H1 (cell line): ENCODE results near the gene FSD1. TPM values are rescaled to one million over a fixed set of nuclear protein-coding genes. Genes with fewer than 3 reads are reported as not detected.

Experiments used
- CTCF ChIA-PET: fragments of 300-600 bp; sonication (Branson Sonifier 250); formaldehyde crosslinking; loops from one replicate; lab custom pipeline; 2021; ENCODE audit not compliant: partially characterized antibody; lab: Charles Lee
- POLR2A ChIA-PET: fragments of 300-600 bp; sonication (Branson Sonifier 250); formaldehyde crosslinking; loops from one replicate; lab custom pipeline; 2021; ENCODE audit warnings: inconsistent platforms; ENCODE audit not compliant: partially characterized antibody; lab: Charles Lee
- DNase-seq, 2 experiments: peaks; one replicate each; pipeline versions ENCODE4 v3.0.0 to v3.0.0-alpha.2; 2010 to 2022; ENCODE audit warnings: low spot score in 2 of 2, low read depth in 1 of 2, mixed read lengths in 1 of 2
- FAIRE-seq: peaks from 2 replicates; lab custom pipeline; 2011; peaks lifted over from hg19 to GRCh38; lab: Jason Lieb, UNC
- H2AFZ ChIP-seq: 2 replicates; pipeline ENCODE4 v1.8.1; 2012; ENCODE audit warnings: low read length, inconsistent platforms
- H2AK5ac ChIP-seq: 2 replicates; pipeline ENCODE4 v1.6.1; 2013; ENCODE audit warnings: low read depth, low read length
- H2BK120ac ChIP-seq: replicated peaks from 2 replicates; pipeline ENCODE3; 2013; ENCODE audit warnings: low read depth, low read length, inconsistent platforms
- H2BK12ac ChIP-seq: 2 replicates; pipeline ENCODE4 v1.6.1; 2013; ENCODE audit warnings: low read depth, low read length
- H2BK15ac ChIP-seq: 2 replicates; pipeline ENCODE4 v1.6.1; 2013; ENCODE audit warnings: low read length
- H2BK20ac ChIP-seq: 2 replicates; pipeline ENCODE4 v1.6.1; 2013; ENCODE audit warnings: low read length
- H2BK5ac ChIP-seq: 2 replicates; pipeline ENCODE4 v1.6.1; 2013; ENCODE audit warnings: low read depth, low read length
- H3K14ac ChIP-seq: 2 replicates; pipeline ENCODE4 v1.6.1; 2013; ENCODE audit warnings: inconsistent platforms; ENCODE audit not compliant: insufficient read length
- H3K18ac ChIP-seq: 2 replicates; pipeline ENCODE4 v1.6.1; 2013; ENCODE audit warnings: low read length; ENCODE audit errors: extremely low read depth
- H3K23ac ChIP-seq: 2 replicates; pipeline ENCODE4 v1.6.1; 2013; ENCODE audit warnings: inconsistent platforms; ENCODE audit not compliant: insufficient read length
- H3K23me2 ChIP-seq: 2 replicates; pipeline ENCODE4 v1.6.1; 2013; ENCODE audit warnings: low read depth, low read length
- H3K27ac ChIP-seq: 2 replicates; pipeline ENCODE4 v1.6.1; 2011; ENCODE audit warnings: low read depth, low read length, inconsistent platforms
- H3K27me3 ChIP-seq, 4 experiments: replicated peaks in 1 of 4; 1 replicate in 1 of 4; 2 replicates in 3 of 4; pipeline versions ENCODE4 v1.6.1 to v1.8.1; 2011 to 2013; ENCODE audit warnings: low read length in 3 of 4, mild to moderate bottlenecking in 3 of 4, inconsistent platforms in 2 of 4, mixed read lengths in 2 of 4, moderate library complexity in 1 of 4; ENCODE audit not compliant: control insufficient read depth in 3 of 4, insufficient read depth in 3 of 4; ENCODE audit errors: extremely low read depth in 1 of 4
- H3K36me3 ChIP-seq, 4 experiments: 2 replicates each; pipeline versions ENCODE4 v1.6.1 to v1.8.1; 2011 to 2013; ENCODE audit warnings: mild to moderate bottlenecking in 4 of 4, low read length in 3 of 4, moderate library complexity in 2 of 4, control low read depth in 1 of 4, inconsistent platforms in 1 of 4; ENCODE audit not compliant: insufficient read depth in 4 of 4, control insufficient read depth in 2 of 4
- H3K4ac ChIP-seq: replicated peaks from 2 replicates; pipeline ENCODE3; 2013; ENCODE audit warnings: low read length, low read depth, mixed read lengths, inconsistent platforms; ENCODE audit not compliant: insufficient read length
- H3K4me1 ChIP-seq, 4 experiments: replicated peaks in 1 of 4; 1 replicate in 1 of 4; 2 replicates in 3 of 4; pipeline versions ENCODE4 v1.6.1 to v1.8.1; 2011 to 2013; ENCODE audit warnings: low read length in 3 of 4, inconsistent platforms in 2 of 4, mixed read lengths in 1 of 4; ENCODE audit not compliant: insufficient read depth in 4 of 4, control insufficient read depth in 3 of 4
- H3K4me2 ChIP-seq, 2 experiments: 2 replicates each; pipeline versions ENCODE4 v1.6.1 to v1.8.1; 2011 to 2013; ENCODE audit warnings: low read depth in 2 of 2, low read length in 2 of 2, control low read depth in 1 of 2, inconsistent platforms in 1 of 2, mild to moderate bottlenecking in 1 of 2; ENCODE audit not compliant: insufficient read depth in 1 of 2
- H3K4me3 ChIP-seq, 4 experiments: fragments of 200-600, 300-600 bp in 1 of 4; sonication (generic), shearing (Covaris generic), sonication (Bioruptor Twin) in 1 of 4; 2 replicates each; pipeline versions ENCODE4 v1.5.1 to v1.8.1; 2011 to 2016; ENCODE audit warnings: low read length in 4 of 4, low read depth in 3 of 4, control low read depth in 2 of 4, inconsistent platforms in 2 of 4, mild to moderate bottlenecking in 2 of 4, mixed read lengths in 1 of 4, moderate library complexity in 1 of 4; ENCODE audit not compliant: insufficient read depth in 2 of 4; ENCODE audit errors: extremely low read depth in 1 of 4
- H3K56ac ChIP-seq: replicated peaks from 2 replicates; pipeline ENCODE3; 2013; ENCODE audit warnings: low read depth, mild to moderate bottlenecking, mixed read lengths, low read length, inconsistent platforms; ENCODE audit not compliant: insufficient read length
- H3K79me1 ChIP-seq: 2 replicates; pipeline ENCODE4 v1.6.1; 2013; ENCODE audit warnings: low read depth, low read length, control low read depth
- H3K79me2 ChIP-seq, 2 experiments: 2 replicates each; pipeline versions ENCODE4 v1.6.1 to v1.8.1; 2012 to 2013; ENCODE audit warnings: low read length in 2 of 2, mild to moderate bottlenecking in 2 of 2, inconsistent platforms in 1 of 2; ENCODE audit not compliant: insufficient read depth in 2 of 2, control insufficient read depth in 1 of 2
- H3K9ac ChIP-seq, 4 experiments: replicated peaks in 1 of 4; 1 replicate in 1 of 4; 2 replicates in 3 of 4; pipeline versions ENCODE4 v1.6.1 to v1.8.1; 2011 to 2013; ENCODE audit warnings: low read depth in 3 of 4, low read length in 3 of 4, control low read depth in 2 of 4, mild to moderate bottlenecking in 2 of 4, moderate library complexity in 2 of 4, inconsistent platforms in 1 of 4; ENCODE audit errors: extremely low read depth in 1 of 4
- H3K9me3 ChIP-seq, 2 experiments: 2 replicates each; pipeline versions ENCODE4 v1.6.1 to v1.8.1; 2012 to 2013; ENCODE audit warnings: mild to moderate bottlenecking in 2 of 2, moderate library complexity in 2 of 2, control low read depth in 1 of 2, inconsistent platforms in 1 of 2, low read depth in 1 of 2, low read length in 1 of 2, mixed read lengths in 1 of 2; ENCODE audit not compliant: insufficient read depth in 2 of 2
- H4K20me1 ChIP-seq, 2 experiments: replicated peaks in 1 of 2; 2 replicates each; pipeline versions ENCODE3 to v1.8.1; 2011 to 2013; ENCODE audit warnings: inconsistent platforms in 2 of 2, low read length in 2 of 2, mild to moderate bottlenecking in 1 of 2; ENCODE audit not compliant: insufficient read depth in 2 of 2, control insufficient read depth in 1 of 2
- H4K5ac ChIP-seq: 2 replicates; pipeline ENCODE4 v1.6.1; 2013; ENCODE audit warnings: low read length, low read depth, mixed read lengths, inconsistent platforms; ENCODE audit not compliant: insufficient read length
- H4K8ac ChIP-seq: 2 replicates; pipeline ENCODE4 v1.8.0; 2013; ENCODE audit warnings: mild to moderate bottlenecking, moderate library complexity, low read length, inconsistent platforms; ENCODE audit not compliant: insufficient read depth; ENCODE audit errors: extremely low read depth
- H4K91ac ChIP-seq: replicated peaks from 2 replicates; pipeline ENCODE3; 2013; ENCODE audit warnings: low read length, mixed read lengths, inconsistent platforms; ENCODE audit not compliant: insufficient read length
- CBX5 ChIP-seq: fragments of 300-800, 300-1000 bp; sonication (generic); IDR thresholded peaks from 2 replicates; pipeline ENCODE4 v1.7.1; 2016; ENCODE audit warnings: antibody characterized with exemption, low read length, low read depth
- CHD1 ChIP-seq: IDR thresholded peaks from 2 replicates; pipeline ENCODE4 v1.6.1; 2012; ENCODE audit warnings: low read depth, low read length, improper control_type of control experiment
- EP300 ChIP-seq, 2 experiments: IDR thresholded peaks; 1 replicate in 1 of 2; 2 replicates in 1 of 2; pipeline ENCODE4 v1.6.1; 2011 to 2012; ENCODE audit warnings: low read depth in 2 of 2, low read length in 2 of 2, mild to moderate bottlenecking in 2 of 2, borderline replicate concordance in 1 of 2, inconsistent platforms in 1 of 2, moderate library complexity in 1 of 2
- HDAC6 ChIP-seq: IDR thresholded peaks from one replicate; pipeline ENCODE4 v1.7.1; 2012; ENCODE audit warnings: low read depth, mild to moderate bottlenecking, inconsistent platforms, low read length, moderate library complexity
- JUND ChIP-seq: IDR thresholded peaks from 2 replicates; pipeline ENCODE4 v1.6.1; 2011; ENCODE audit warnings: mild to moderate bottlenecking, improper control_type of control experiment, low read length
- NANOG ChIP-seq: IDR thresholded peaks from 2 replicates; pipeline ENCODE4 v1.6.1; 2011; ENCODE audit warnings: low read length, low read depth, mild to moderate bottlenecking, inconsistent platforms; ENCODE audit not compliant: insufficient read depth, poor library complexity, severe bottlenecking
- SRF ChIP-seq: IDR thresholded peaks from 2 replicates; pipeline ENCODE4 v1.6.1; 2011; ENCODE audit warnings: mild to moderate bottlenecking, low read depth, low read length, moderate library complexity
- TEAD4 ChIP-seq: IDR thresholded peaks from 2 replicates; pipeline ENCODE4 v1.6.1; 2012; ENCODE audit warnings: low read depth, low read length, inconsistent platforms, mixed read lengths
- WGBS, 2 experiments: shearing (Covaris generic) in 1 of 2; methylation state at CpG; one replicate each; pipeline versions ENCODE4 v1.1.6 to v1.1.7; 2013 to 2015; ENCODE audit warnings: low lambda C conversion rate in 2 of 2, mixed read lengths in 2 of 2, inconsistent platforms in 1 of 2, low coverage in 1 of 2, missing lambda C conversion rate in 1 of 2; ENCODE audit not compliant: insufficient replicate concordance in 2 of 2, insufficient coverage in 1 of 2, insufficient read length in 1 of 2; ENCODE audit errors: extremely low coverage in 1 of 2, missing lambda C conversion rate in 1 of 2; 5-methylcytosine and 5-hydroxymethylcytosine counted together
- polyA plus RNA-seq, 7 experiments: library from polyadenylated mRNA; depleted of rRNA in 3 of 7; stranded (reverse) in 5 of 7; unstranded in 2 of 7; fragments of >200 nt in 5 of 7; fragments of 200-250 nt in 2 of 7; gene quantifications; 1 replicate in 5 of 7; 2 replicates in 1 of 7; 4 replicates in 1 of 7; pipeline versions ENCODE4 v1.2.1 to v1.2.3, GENCODE V29; 2011 to 2013; ENCODE audit warnings: missing spikeins in 2 of 7, mixed read lengths in 2 of 7
- total RNA-seq: library from RNA; stranded (reverse); fragmentation: NEBNext Ultra II Directional; extraction: Animal tissue kit (Norgen Biotek cat#: 25700); gene quantifications from 2 replicates; pipeline ENCODE4 v1.2.1, GENCODE V29; 2021
- TF ChIP-seq, protein P1 (sequence below): IDR thresholded peaks from 2 replicates; pipeline ENCODE4 v1.6.1; 2011; ENCODE audit warnings: low read depth, mild to moderate bottlenecking, low read length; ENCODE audit not compliant: insufficient read depth
- TF ChIP-seq, protein P2 (sequence below): IDR thresholded peaks from 2 replicates; pipeline ENCODE4 v1.6.1; 2012; ENCODE audit warnings: inconsistent platforms

Gene FSD1
- total and polyA plus RNA-seq, 2 of the 8 experiments (the other 6 are each of a cell fraction or from before 2014, with no cell fraction given) = 58.8 to 181 TPM

DNA sequence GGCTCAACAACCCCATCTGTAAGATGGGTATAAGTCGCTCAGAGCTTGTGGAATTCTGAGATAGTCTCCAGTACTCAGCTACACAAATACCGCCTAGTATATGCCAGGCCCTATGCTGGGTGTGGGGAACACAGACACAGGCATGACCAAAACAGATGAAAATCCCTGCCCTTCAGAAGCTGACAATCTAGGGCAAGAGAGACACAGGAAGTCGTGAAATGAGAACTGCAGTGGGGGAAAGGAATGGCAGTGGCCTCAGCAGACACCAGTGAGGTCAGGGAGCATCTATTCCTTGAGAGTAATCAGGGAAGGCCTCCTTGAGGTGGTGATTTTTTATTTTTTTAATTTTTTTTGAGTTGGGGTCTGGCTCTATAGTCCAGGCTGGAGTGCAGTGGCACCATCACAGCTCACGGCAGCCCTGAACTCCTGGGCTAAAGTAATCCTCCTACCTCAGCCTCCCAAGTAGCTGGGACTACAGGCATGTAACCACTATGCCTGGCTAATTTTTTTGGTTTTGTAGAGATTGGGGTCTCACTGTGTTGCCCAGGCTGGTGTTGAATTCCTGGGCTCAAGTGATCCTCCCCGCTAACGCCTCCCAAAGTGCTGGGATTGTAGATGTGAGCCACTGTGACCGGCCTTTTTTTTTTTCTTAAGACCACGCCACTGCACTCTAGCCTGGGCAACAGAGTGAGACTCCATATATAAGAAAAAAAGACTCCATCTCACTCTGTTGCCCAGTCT is 5.4 kb upstream of the FSD1 start:
- FAIRE-seq = no peak
- Histone ChIP-seq H3K23me2 (no peaks in the 10 kb centered on the region), H3K18ac (no peak overlapping the region), H3K4ac (no peak overlapping the region), H2BK12ac (no peak overlapping the region), H3K4me2 (no peak overlapping the region), H3K14ac (no peak overlapping the region), H3K79me1 (no peaks in the 10 kb centered on the region), H3K27me3 (no peaks in the 10 kb centered on the region), H2BK15ac (no peak overlapping the region), H2BK5ac (no peak overlapping the region), H4K5ac (no peak overlapping the region), H4K20me1 (no peaks in the 10 kb centered on the region), H4K91ac (no peak overlapping the region), H3K4me1 (peaks cover 0 to 15% (median 1%) of the 10 kb centered on the region in 4 experiments; a peak in 5 of 7 replicates), H3K79me2 (no peaks in the 10 kb centered on the region), H3K36me3 (no peaks in the 10 kb centered on the region), H3K9me3 (no peaks in the 10 kb centered on the region), H3K9ac (no peak overlapping the region), H2BK120ac (no peak overlapping the region), H3K56ac (no peak overlapping the region), H2AFZ (no peak overlapping the region), H2BK20ac (no peak overlapping the region), H4K8ac (no peak overlapping the region), H3K23ac (no peak overlapping the region), H2AK5ac (no peak overlapping the region), H3K27ac (no peak overlapping the region), H3K4me3 (no peak overlapping the region)
- no peak for DNase-seq
- WGBS, 2 experiments = 76% methylated on average over 8 of the region's 8 CpGs; no CpG with 5 or more reads in 1 of the 2 experiments
- POLR2A ChIA-PET = interaction anchor here (0.7 to 1.3 kb wide), 4 partner anchors 12 to 43 kb away, joined by 3 to 4 read pairs (median 3); no protein-coding TSS in a partner anchor
- CTCF ChIA-PET = interaction anchor here (0.6 to 4.9 kb wide), 8 partner anchors 11 to 57 kb away, joined by 3 to 47 read pairs (median 3); no protein-coding TSS in a partner anchor
- TF ChIP-seq, protein P1, sequence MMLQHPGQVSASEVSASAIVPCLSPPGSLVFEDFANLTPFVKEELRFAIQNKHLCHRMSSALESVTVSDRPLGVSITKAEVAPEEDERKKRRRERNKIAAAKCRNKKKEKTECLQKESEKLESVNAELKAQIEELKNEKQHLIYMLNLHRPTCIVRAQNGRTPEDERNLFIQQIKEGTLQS = no peak
- no peak for TF ChIP-seq CHD1
- TF ChIP-seq, protein P2, sequence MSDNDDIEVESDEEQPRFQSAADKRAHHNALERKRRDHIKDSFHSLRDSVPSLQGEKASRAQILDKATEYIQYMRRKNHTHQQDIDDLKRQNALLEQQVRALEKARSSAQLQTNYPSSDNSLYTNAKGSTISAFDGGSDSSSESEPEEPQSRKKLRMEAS = no peak
- TF ChIP-seq EP300 (IDR thresholded peaks at IDR 0.05; ENCODE audit: borderline replicate concordance in 1 of 2, low read depth in 2 of 2, low read length in 2 of 2) = no peak
- TF ChIP-seq SRF = no peak
- TF ChIP-seq JUND = no peak
- TF ChIP-seq HDAC6 = no peak
- TF ChIP-seq TEAD4 = no peak
- TF ChIP-seq CBX5 = no peak
- no peak for TF ChIP-seq NANOG
